Measurements from ENCODE around the gene DDR2.
"Not testable (repeated sequence)": the region's sequence is repeated elsewhere in the genome, so short reads cannot be mapped to it uniquely, and the experiment has no call there.

The DDR2 gene

DNA sequence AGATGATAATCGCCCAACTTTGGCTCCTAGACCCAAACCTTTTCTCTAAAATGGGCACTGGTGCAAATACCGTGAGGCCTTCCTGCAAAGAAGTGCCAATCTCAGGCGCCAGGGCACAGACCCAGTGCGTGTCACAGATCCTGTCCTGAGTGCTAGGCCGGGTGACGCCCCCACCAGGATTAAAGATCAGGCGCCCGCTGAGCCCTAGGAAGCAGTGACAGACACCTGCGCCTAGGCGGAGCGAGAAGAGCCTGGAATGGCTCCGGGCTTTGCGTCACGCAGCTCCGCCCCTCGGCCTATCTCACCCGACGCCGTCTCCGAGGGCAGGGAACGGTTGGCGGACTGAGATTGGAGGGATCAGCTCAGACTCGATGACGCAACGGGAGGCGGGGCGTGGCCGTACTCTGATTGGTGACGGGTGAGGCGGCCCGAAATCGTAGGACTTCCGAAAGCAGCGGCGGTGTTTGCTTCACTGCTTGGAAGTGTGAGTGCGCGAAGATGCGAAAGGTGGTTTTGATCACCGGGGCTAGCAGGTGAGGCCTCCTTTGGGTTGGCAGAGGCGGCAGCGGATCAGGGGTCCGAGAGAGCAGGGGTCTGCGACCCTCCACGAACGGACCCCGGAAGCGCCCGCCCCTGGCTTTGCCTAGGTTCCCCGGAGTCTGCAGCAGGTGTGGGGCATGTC, 158.2 kb downstream of the DDR2 start, which contains the start of gene HSD17B7:
Gene HSD17B7, plus strand, starts transcription at position 400 of the 682 bp plus-strand sequence. Its CDS starts 99 bp downstream, at position 499.
- DNase-seq, result peak; percentile 67

GRCh38 chr1:162790985-162791357, 158.7 kb downstream of the DDR2 start:
- DNase-seq, result not testable (repeated sequence)

GRCh38 chr1:162794284-162794683, 162.0 kb downstream of the DDR2 start:
- not testable (repeated sequence) for DNase-seq

GRCh38 chr1:162796617-162797279, 164.5 kb downstream of the DDR2 start:
- DNase-seq, result not testable (repeated sequence)

GRCh38 chr1:162799995-162800830, 167.9 kb downstream of the DDR2 start:
- DNase-seq, result peak; percentile 13

DNA sequence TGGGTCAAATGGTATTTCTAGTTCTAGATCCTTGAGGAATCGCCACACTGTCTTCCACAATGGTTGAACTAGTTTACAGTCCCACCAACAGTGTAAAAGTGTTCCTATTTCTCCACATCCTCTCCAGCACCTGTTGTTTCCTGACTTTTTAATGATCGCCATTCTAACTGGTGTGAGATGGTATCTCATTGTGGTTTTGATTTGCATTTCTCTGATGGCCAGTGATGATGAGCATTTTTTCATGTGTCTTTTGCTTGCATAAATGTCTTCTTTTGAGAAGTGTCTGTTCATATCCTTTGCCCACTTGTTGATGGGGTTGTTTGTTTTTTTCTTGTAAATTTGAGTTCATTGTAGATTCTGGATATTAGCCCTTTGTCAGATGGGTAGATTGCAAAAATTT, 175.2 kb downstream of the DDR2 start:
- DNase-seq, result not testable (repeated sequence)

- DNase-seq, result not testable (repeated sequence)
Measured at GRCh38 chr1:162812357-162812756, 180.1 kb downstream of the DDR2 start.

- not testable (repeated sequence) for DNase-seq
Measured at GRCh38 chr1:162818136-162818535, 185.9 kb downstream of the DDR2 start.

DNA sequence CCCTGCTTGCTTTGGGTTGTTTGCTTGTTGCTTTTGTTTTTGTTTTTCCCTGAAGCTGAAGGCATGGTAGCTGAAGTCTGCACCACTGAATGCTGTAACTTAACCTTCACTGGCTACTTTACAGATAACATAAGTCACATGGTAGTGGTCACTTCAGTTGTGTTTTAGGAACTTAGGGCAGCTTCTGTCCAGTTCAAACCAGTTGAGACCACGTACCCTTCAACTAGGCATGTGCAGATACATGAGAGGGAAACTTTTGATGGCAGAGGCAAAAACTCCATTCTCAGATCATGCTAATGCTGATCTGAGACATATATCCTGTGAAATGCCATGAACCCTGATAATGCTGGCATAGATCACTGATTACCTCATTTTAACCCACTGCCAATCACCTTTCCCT, 186.4 kb downstream of the DDR2 start:
- not testable (repeated sequence) for DNase-seq

DNA sequence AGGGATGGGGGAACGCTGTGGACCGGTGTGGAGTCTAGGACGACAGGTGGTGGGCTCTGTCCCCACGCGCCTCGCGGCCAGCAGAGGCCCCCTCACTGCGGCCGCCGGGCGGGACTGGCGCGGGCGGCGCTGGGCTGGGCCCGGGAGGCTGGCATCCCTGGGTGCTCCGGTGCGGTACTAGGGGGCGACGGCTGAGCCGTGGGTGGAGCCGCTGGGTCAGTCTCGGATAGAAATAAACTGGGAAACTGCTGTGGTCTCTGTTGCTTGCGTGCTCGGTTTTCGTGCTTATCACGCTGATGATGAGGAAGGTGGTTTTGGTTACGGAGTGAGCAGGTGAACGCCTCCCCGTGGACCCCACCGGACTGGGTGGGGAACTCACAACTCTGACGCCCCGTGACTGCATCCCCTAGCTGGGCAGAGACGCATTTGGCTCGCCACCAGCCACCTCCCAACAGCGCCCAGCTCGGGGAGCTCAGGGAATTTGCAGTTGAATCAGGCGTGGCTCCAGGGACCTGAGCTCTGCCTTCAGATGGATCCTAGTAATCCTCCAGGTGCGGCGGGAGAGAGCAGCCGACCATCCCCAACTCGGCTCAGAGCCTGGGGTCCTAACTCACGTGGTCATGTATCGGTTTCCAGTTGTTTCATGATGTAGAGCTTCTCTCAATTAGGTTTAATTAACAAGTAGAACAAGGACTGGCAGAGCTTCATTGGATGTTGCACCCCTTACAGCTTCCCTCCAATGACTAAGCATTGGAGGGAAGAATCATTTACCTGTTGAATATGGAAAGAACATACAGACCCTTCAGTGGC, 190.3 kb downstream of the DDR2 start:
- peak; percentile 60 for DNase-seq

GRCh38 chr1:162823231-162823630, 191.0 kb downstream of the DDR2 start:
- DNase-seq, result no peak

GRCh38 chr1:162823771-162824525, 191.7 kb downstream of the DDR2 start:
- DNase-seq, result no peak

DNA sequence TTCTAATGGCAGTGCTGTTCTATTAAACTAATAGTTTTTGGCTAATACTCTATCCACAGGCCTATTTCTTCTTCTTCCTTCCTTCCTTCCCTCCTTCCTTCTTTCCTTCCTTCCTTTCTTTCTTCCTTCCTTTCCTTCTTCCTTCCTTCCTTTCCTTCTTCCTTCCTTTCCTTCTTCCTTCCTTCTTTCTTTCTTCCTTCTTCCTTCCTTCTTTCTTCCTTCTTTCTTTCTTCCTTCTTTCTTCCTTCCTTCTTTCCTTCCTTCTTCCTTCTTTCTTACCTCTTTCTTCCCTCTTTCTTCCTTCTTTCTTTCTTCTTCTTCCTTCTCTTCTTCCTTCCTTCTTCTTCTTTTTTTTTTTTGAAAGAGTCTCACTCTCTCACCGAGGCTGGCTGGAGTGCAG, 197.0 kb downstream of the DDR2 start:
- no peak for DNase-seq

GRCh38 chr1:162832470-162832869, 200.2 kb downstream of the DDR2 start:
- DNase-seq, result no peak

GRCh38 chr1:162835157-162835899, 203.1 kb downstream of the DDR2 start:
- no peak for DNase-seq

Measured in NCI-H2107 (cell line).